ENCODE results near the gene MICAL3. TPM values are rescaled to one million over a fixed set of nuclear protein-coding genes. Genes with fewer than 3 reads are reported as not detected.

MICAL3 gene
- total and polyA plus RNA-seq, 2 of the 8 experiments (the other 6 are each of a cell fraction or from before 2014, with no cell fraction given): 8.3 to 41.8 TPM

- H3K4me1 ChIP-seq (replicated peaks in 1 of 4; ENCODE audit: control insufficient read depth in 3 of 4, insufficient read depth in 4 of 4, low read length in 3 of 4): no peaks in the 10 kb centered on the region
- H3K56ac ChIP-seq (replicated peaks; ENCODE audit: insufficient read length, low read depth, low read length): no peak overlapping the region
- H3K14ac ChIP-seq (ENCODE audit: insufficient read length): no peak overlapping the region
- no peak overlapping the region for H3K23ac ChIP-seq (ENCODE audit: insufficient read length)
- no peak overlapping the region for H3K18ac ChIP-seq (ENCODE audit: extremely low read depth, low read length)
- no peak overlapping the region for H2BK15ac ChIP-seq (ENCODE audit: low read length)
- FAIRE-seq (no peak), DNase-seq (ENCODE audit: low read depth in 1 of 2, low spot score in 2 of 2) (no peak)
- no peak overlapping the region for H2AFZ ChIP-seq (ENCODE audit: low read length)
- no peaks in the 10 kb centered on the region for H3K9me3 ChIP-seq (ENCODE audit: insufficient read depth in 2 of 2, low read depth in 1 of 2, low read length in 1 of 2)
- ChIA-PET CTCF (ENCODE audit: partially characterized antibody) (interaction anchor here (0.6 to 6.3 kb wide), 17 partner anchors 10 to 187 kb away, joined by 3 to 54 read pairs (median 4); partner anchors contain the start of gene PEX26), POLR2A (ENCODE audit: partially characterized antibody) (no interaction called here)
- no peak overlapping the region for H2BK20ac ChIP-seq (ENCODE audit: low read length)
- peaks cover 3 to 9% of the 10 kb centered on the region in 2 experiments for H4K20me1 ChIP-seq (replicated peaks in 1 of 2; ENCODE audit: control insufficient read depth in 1 of 2, insufficient read depth in 2 of 2, low read length in 2 of 2)
- no peak overlapping the region for H2BK5ac ChIP-seq (ENCODE audit: low read depth, low read length)
- H2BK12ac ChIP-seq (ENCODE audit: low read depth, low read length): no peak overlapping the region
- WGBS, 2 experiments (ENCODE audit: extremely low coverage in 1 of 2, insufficient coverage in 1 of 2, insufficient read length in 1 of 2, insufficient replicate concordance in 2 of 2, low coverage in 1 of 2, low lambda C conversion rate in 2 of 2, missing lambda C conversion rate in 1 of 2): 93% methylated on average over 4 of the region's 4 CpGs; no CpG with 5 or more reads in 1 of the 2 experiments
- peaks cover 2 to 15% (median 9%) of the 10 kb centered on the region in 4 experiments; a peak in 7 of 8 replicates for H3K36me3 ChIP-seq (ENCODE audit: control insufficient read depth in 2 of 4, insufficient read depth in 4 of 4, low read length in 3 of 4)
- H3K23me2 ChIP-seq (ENCODE audit: low read depth, low read length): no peaks in the 10 kb centered on the region
- H3K4ac ChIP-seq (replicated peaks; ENCODE audit: insufficient read length, low read depth, low read length): no peak overlapping the region
- H3K4me3 ChIP-seq (ENCODE audit: extremely low read depth in 1 of 4, insufficient read depth in 2 of 4, low read depth in 3 of 4, low read length in 4 of 4): no peak overlapping the region
- no peak overlapping the region for H3K9ac ChIP-seq (replicated peaks in 1 of 4; ENCODE audit: extremely low read depth in 1 of 4, low read depth in 3 of 4, low read length in 3 of 4)
- H3K4me2 ChIP-seq (ENCODE audit: insufficient read depth in 1 of 2, low read depth in 2 of 2, low read length in 2 of 2): no peak overlapping the region
- no peak overlapping the region for H2BK120ac ChIP-seq (replicated peaks; ENCODE audit: low read depth, low read length)
- no peak overlapping the region for H4K5ac ChIP-seq (ENCODE audit: insufficient read length, low read depth, low read length)
- no peak overlapping the region for H2AK5ac ChIP-seq (ENCODE audit: low read depth, low read length)
- no peaks in the 10 kb centered on the region for H3K79me2 ChIP-seq (ENCODE audit: control insufficient read depth in 1 of 2, insufficient read depth in 2 of 2, low read length in 2 of 2)
- H3K79me1 ChIP-seq (ENCODE audit: low read depth, low read length): no peaks in the 10 kb centered on the region; the same call in 1 of the 2 replicates
- H3K27me3 ChIP-seq (replicated peaks in 1 of 4; ENCODE audit: control insufficient read depth in 3 of 4, extremely low read depth in 1 of 4, insufficient read depth in 3 of 4, low read length in 3 of 4): no peaks in the 10 kb centered on the region
- H4K91ac ChIP-seq (replicated peaks; ENCODE audit: insufficient read length, low read length): no peak overlapping the region
- no peak overlapping the region for H4K8ac ChIP-seq (ENCODE audit: extremely low read depth, insufficient read depth, low read length)
- TF ChIP-seq GABPA (IDR thresholded peaks at IDR 0.05; ENCODE audit: borderline replicate concordance, insufficient read depth, low read length) (no peak), BCL11A (IDR thresholded peaks at IDR 0.05; ENCODE audit: low read depth in 2 of 2, low read length in 2 of 2) (no peak), SP2 (IDR thresholded peaks at IDR 0.05; ENCODE audit: low read length) (no peak), HDAC2 (IDR thresholded peaks at IDR 0.05; ENCODE audit: borderline replicate concordance in 1 of 2, low read depth in 2 of 2, low read length in 2 of 2) (no peak), SAP30 (IDR thresholded peaks at IDR 0.05; ENCODE audit: insufficient read depth, insufficient replicate concordance, low read length) (no peak), SP1 (IDR thresholded peaks at IDR 0.05; ENCODE audit: low read depth, low read length) (no peak)
- H3K27ac ChIP-seq (ENCODE audit: low read depth, low read length): no peak overlapping the region
Measured at GRCh38 chr22:17890245-17890671, 134.1 kb downstream of the MICAL3 start.
